Choroid plexus epithelial cell (primary cell): ENCODE measurements around the gene SMIM41.

Experiments used
- DNase-seq: peaks from one replicate; pipeline ENCODE4 v3.0.0-alpha.2; 2010; ENCODE audit warnings: low read depth
- H3K4me3 ChIP-seq: 2 replicates; pipeline ENCODE4 v1.5.1; 2011; ENCODE audit warnings: low read depth, mild to moderate bottlenecking, control low read depth, low read length, moderate library complexity
- CTCF ChIP-seq: conservative IDR thresholded peaks from 2 replicates; pipeline ENCODE4 v1.5.1; 2011; ENCODE audit warnings: low read depth, mild to moderate bottlenecking, control low read depth, inconsistent platforms, low read length, moderate library complexity

SMIM41 gene

GRCh38 chr12:52145228-52146088 lies 66.0 kb downstream of the SMIM41 start:
- H3K4me3 ChIP-seq = no peak overlapping the region
- TF ChIP-seq CTCF = no peak
- no peak for DNase-seq

GRCh38 chr12:52146089-52146821 lies 66.8 kb downstream of the SMIM41 start:
- no peak overlapping the region for H3K4me3 ChIP-seq
- no peak for TF ChIP-seq CTCF
- no peak for DNase-seq

GRCh38 chr12:52146822-52147366 lies 67.4 kb downstream of the SMIM41 start:
- no peak for DNase-seq
- TF ChIP-seq CTCF = no peak

GRCh38 chr12:52147367-52147963 lies 68.0 kb downstream of the SMIM41 start:
- DNase-seq = peak; percentile 95
- no peak for TF ChIP-seq CTCF
- H3K4me3 ChIP-seq = no peak overlapping the region

More at GRCh38 chr12:52146822-52147366, 67.4 kb downstream of the SMIM41 start:
- no peak overlapping the region for H3K4me3 ChIP-seq

GRCh38 chr12:52147964-52148463 lies 68.5 kb downstream of the SMIM41 start:
- peak; percentile 44 for DNase-seq
- no peak overlapping the region for H3K4me3 ChIP-seq
- no peak for TF ChIP-seq CTCF

GRCh38 chr12:52148464-52149181 lies 69.1 kb downstream of the SMIM41 start:
- no peak for TF ChIP-seq CTCF
- H3K4me3 ChIP-seq = no peak overlapping the region
- no peak for DNase-seq
